K562 treated with DMSO at 1 percent for 24 hours (cell line): ENCODE measurements around the gene DHRS7. TPM values are rescaled to one million over a fixed set of nuclear protein-coding genes. Genes with fewer than 3 reads are reported as not detected.

Source experiments
- total RNA-seq: library from RNA; unstranded; fragments of 300-600 nt; gene quantifications from 2 replicates; pipeline ENCODE4 v1.2.3, GENCODE V29; 2022; ENCODE audit warnings: low read depth; ENCODE audit not compliant: insufficient read depth

The DHRS7 gene, protein sequence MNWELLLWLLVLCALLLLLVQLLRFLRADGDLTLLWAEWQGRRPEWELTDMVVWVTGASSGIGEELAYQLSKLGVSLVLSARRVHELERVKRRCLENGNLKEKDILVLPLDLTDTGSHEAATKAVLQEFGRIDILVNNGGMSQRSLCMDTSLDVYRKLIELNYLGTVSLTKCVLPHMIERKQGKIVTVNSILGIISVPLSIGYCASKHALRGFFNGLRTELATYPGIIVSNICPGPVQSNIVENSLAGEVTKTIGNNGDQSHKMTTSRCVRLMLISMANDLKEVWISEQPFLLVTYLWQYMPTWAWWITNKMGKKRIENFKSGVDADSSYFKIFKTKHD
- 25.8 and 28.5 TPM in 2 replicates for total RNA-seq

DNA sequence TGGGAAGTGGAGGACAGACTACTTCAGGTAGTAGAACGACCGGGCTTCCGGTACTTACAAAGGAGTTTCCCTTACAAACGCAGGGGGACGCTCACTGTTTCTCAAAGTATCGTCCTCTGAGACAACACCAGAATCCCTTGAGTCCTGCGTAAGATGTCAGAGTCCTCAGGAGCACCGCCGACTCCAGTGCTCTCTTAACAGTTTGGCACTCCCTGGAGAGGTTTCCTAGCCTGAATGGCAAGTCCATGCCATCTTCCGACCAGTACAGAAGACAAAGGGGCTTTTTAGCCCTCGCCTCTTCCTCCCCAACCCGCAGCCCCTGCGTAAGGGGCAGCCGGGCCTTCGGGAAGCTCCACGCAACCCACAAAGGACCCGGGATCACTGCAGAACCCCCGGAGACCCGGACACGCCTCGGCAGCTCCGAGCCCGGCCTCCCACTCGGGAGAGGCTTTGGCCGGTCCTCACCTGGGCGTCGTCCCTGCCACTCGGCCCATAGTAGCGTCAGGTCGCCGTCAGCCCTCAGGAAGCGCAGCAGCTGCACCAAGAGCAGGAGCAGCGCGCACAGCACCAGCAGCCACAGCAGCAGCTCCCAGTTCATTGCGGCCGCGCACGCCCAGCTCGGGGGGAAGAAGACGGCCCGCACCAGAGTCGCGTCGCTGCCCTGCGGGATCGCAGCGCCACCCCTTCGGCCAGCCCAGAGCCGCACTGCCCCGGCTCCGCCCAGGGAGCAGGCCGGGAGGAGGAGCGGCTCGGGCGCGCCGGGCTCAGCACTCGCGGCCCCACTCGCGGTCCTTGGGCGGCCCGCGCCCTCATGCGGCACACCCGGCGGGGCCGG lies at the start of gene DHRS7:
Gene DHRS7 (minus strand): TSS at position 687 of the 835 bp plus-strand sequence. CDS start 89 bp downstream, at position 598.

Other genes with a start within 250 kb of the DHRS7 start
- not detected in 2 replicates for gene LRRC9, start 245.3 kb downstream of the DHRS7 start, total RNA-seq
- gene PCNX4, start 73.5 kb downstream of the DHRS7 start, total RNA-seq = 5.5 and 7.8 TPM in 2 replicates
- 9.8 and 12.1 TPM in 2 replicates for gene PPM1A, start 83.8 kb upstream of the DHRS7 start, total RNA-seq